RWPE2 (cell line): ENCODE data around the gene TEKT3.

ENCODE experiments used
- ATAC-seq: fragments of 200-7000 bp; cut with Tn5 transposase; 3 replicates; pipeline ENCODE4 v1.9.1; 2021; ENCODE audit warnings: low read depth
- DNase-seq: peaks from one replicate; pipeline ENCODE4 v3.0.0-alpha.2; 2020; ENCODE audit warnings: low spot score
- H3K27ac ChIP-seq: fragments of 450-650 bp; 2 replicates; pipeline ENCODE4 v1.5.1; 2017; ENCODE audit warnings: mild to moderate bottlenecking; ENCODE audit not compliant: poor library complexity, severe bottlenecking
- H3K27me3 ChIP-seq: fragments of 250-450 bp; sonication (Bioruptor Pico); 2 replicates; pipeline ENCODE4 v1.5.1; 2021; ENCODE audit warnings: mild to moderate bottlenecking, moderate library complexity; ENCODE audit not compliant: insufficient read depth, poor library complexity, severe bottlenecking
- H3K36me3 ChIP-seq: fragments of 250-450 bp; sonication (Bioruptor Pico); 2 replicates; pipeline ENCODE4 v1.5.1; 2020; ENCODE audit warnings: low read depth, mild to moderate bottlenecking, moderate library complexity
- H3K4me1 ChIP-seq: fragments of 250-450 bp; sonication (Bioruptor Pico); 2 replicates; pipeline ENCODE4 v1.5.1; 2021; ENCODE audit warnings: mild to moderate bottlenecking, moderate library complexity; ENCODE audit not compliant: insufficient read depth, poor library complexity, severe bottlenecking
- H3K4me3 ChIP-seq: fragments of 250-450 bp; sonication (Bioruptor Pico); 2 replicates; pipeline ENCODE4 v1.5.1; 2021; ENCODE audit warnings: mild to moderate bottlenecking, moderate library complexity; ENCODE audit not compliant: severe bottlenecking
- H3K9me3 ChIP-seq: fragments of 250-450 bp; sonication (Bioruptor Pico); 2 replicates; pipeline ENCODE4 v1.5.1; 2021; ENCODE audit warnings: mild to moderate bottlenecking, moderate library complexity; ENCODE audit not compliant: severe bottlenecking
- TF ChIP-seq, protein P1 (sequence below): fragments of 450-650 bp; IDR thresholded peaks from one replicate; pipeline ENCODE4 v1.5.1; 2017; ENCODE audit warnings: mild to moderate bottlenecking, moderate library complexity; ENCODE audit not compliant: poor library complexity, severe bottlenecking

The TEKT3 gene

GRCh38 chr17:15346066-15346595 lies 4.7 kb upstream of the TEKT3 start:
- no peaks in the 10 kb centered on the region for H3K4me1 ChIP-seq
- H3K27ac ChIP-seq: no peak overlapping the region
- DNase-seq: no peak
- ATAC-seq: no peak
- no peaks in the 10 kb centered on the region for H3K9me3 ChIP-seq
- H3K4me3 ChIP-seq: no peak overlapping the region
- peaks cover 38% of the 10 kb centered on the region for H3K27me3 ChIP-seq
- no peaks in the 10 kb centered on the region for H3K36me3 ChIP-seq
- TF ChIP-seq, protein P1, sequence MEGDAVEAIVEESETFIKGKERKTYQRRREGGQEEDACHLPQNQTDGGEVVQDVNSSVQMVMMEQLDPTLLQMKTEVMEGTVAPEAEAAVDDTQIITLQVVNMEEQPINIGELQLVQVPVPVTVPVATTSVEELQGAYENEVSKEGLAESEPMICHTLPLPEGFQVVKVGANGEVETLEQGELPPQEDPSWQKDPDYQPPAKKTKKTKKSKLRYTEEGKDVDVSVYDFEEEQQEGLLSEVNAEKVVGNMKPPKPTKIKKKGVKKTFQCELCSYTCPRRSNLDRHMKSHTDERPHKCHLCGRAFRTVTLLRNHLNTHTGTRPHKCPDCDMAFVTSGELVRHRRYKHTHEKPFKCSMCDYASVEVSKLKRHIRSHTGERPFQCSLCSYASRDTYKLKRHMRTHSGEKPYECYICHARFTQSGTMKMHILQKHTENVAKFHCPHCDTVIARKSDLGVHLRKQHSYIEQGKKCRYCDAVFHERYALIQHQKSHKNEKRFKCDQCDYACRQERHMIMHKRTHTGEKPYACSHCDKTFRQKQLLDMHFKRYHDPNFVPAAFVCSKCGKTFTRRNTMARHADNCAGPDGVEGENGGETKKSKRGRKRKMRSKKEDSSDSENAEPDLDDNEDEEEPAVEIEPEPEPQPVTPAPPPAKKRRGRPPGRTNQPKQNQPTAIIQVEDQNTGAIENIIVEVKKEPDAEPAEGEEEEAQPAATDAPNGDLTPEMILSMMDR: no peak

DNA sequence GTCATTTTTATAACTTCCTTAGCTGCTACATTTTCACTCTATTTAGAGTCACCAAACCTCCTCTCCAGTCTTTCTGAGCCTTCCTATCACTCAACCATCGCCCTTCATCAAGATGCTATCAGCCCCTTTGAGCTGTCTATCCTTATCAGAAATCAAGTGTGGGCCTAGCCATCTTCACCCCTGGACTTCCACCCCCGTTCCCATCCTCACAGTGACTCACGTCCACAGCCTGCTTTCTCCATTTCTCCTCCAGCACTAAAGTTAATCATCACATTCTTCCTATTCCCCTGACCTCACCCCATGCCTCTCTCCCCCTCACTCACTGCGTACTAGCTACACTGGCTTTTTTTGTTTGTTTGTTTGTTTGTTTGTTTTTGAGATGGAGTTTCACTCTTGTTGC lies 2.4 kb upstream of the TEKT3 start:
- Histone ChIP-seq H3K36me3 (no peaks in the 10 kb centered on the region), H3K4me3 (no peak overlapping the region), H3K27ac (no peak overlapping the region), H3K9me3 (no peaks in the 10 kb centered on the region), H3K4me1 (no peaks in the 10 kb centered on the region), H3K27me3 (peaks cover 62% of the 10 kb centered on the region)
- peak; percentile 36; the same call in 1 of the 3 replicates for ATAC-seq
- DNase-seq: no peak
- TF ChIP-seq, protein P1: no peak

- H3K4me1 ChIP-seq: no peaks in the 10 kb centered on the region
- H3K27ac ChIP-seq: no peak overlapping the region
- DNase-seq (no peak), ATAC-seq (no peak)
- no peaks in the 10 kb centered on the region for H3K9me3 ChIP-seq
- H3K27me3 ChIP-seq: peaks cover 65% of the 10 kb centered on the region
- H3K36me3 ChIP-seq: no peaks in the 10 kb centered on the region
- TF ChIP-seq, protein P1: no peak
- H3K4me3 ChIP-seq: no peak overlapping the region
Observed at GRCh38 chr17:15342460-15342859, 1.1 kb upstream of the TEKT3 start.

GRCh38 chr17:15341966-15342365 lies 569 bp upstream of the TEKT3 start:
- H3K4me3 ChIP-seq: no peak overlapping the region
- no peak for ATAC-seq
- no peaks in the 10 kb centered on the region for H3K36me3 ChIP-seq
- no peaks in the 10 kb centered on the region for H3K4me1 ChIP-seq
- H3K27me3 ChIP-seq: peaks cover 65% of the 10 kb centered on the region
- H3K27ac ChIP-seq: no peak overlapping the region
- TF ChIP-seq, protein P1: no peak
- DNase-seq: no peak
- no peaks in the 10 kb centered on the region for H3K9me3 ChIP-seq

DNA sequence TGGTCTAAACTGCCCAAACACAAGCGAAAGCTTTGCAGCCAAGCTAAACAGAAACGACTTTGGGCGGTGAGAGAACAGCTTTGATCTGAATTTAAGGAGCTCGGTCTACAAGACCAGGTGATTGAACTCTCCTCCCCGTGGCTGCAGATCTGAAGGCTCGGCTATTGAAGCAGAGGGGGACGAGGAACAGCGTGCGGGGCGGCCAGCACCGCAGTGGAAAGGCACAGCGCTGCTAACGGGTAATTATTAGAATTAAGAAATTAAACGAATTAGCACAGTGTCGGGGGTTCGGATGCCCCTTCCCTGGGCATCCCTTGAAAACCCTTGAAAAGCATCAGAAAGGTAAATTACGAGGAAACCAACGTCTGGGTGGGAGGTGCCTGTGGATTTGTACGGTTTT lies 431 bp downstream of the TEKT3 start:
- Histone ChIP-seq H3K4me1 (no peaks in the 10 kb centered on the region), H3K4me3 (peak overlapping the region; percentile 12), H3K36me3 (no peaks in the 10 kb centered on the region), H3K27me3 (peaks cover 72% of the 10 kb centered on the region), H3K9me3 (no peaks in the 10 kb centered on the region), H3K27ac (no peak overlapping the region)
- ATAC-seq (no peak), DNase-seq (no peak)
- TF ChIP-seq, protein P1: no peak
